AG09309 (cell line): ENCODE measurements around the gene SNCAIP.

Experiments
- DNase-seq: peaks from one replicate; pipeline ENCODE4 v3.0.0-alpha.2; 2010; ENCODE audit warnings: low read depth
- H3K4me3 ChIP-seq: 2 replicates; pipeline ENCODE4 v1.5.1; 2011; ENCODE audit warnings: mild to moderate bottlenecking, low read depth, low read length, moderate library complexity; ENCODE audit not compliant: control insufficient read depth
- CTCF ChIP-seq: IDR thresholded peaks from 2 replicates; pipeline ENCODE4 v1.5.1; 2011; ENCODE audit warnings: mild to moderate bottlenecking, low read depth, low read length, inconsistent platforms; ENCODE audit not compliant: insufficient read depth, control insufficient read depth; ENCODE audit errors: missing control alignments

SNCAIP gene

GRCh38 chr5:122312591-122313406 is 762 bp downstream of the SNCAIP start:
- no peak for DNase-seq
- TF ChIP-seq CTCF: no peak
- peak overlapping the region; percentile 55 for H3K4me3 ChIP-seq

- no peak overlapping the region for H3K4me3 ChIP-seq
- no peak for TF ChIP-seq CTCF
- no peak for DNase-seq
Measured at GRCh38 chr5:122314036-122314435, 2.0 kb downstream of the SNCAIP start.

- TF ChIP-seq CTCF: no peak
- DNase-seq: no peak
- no peak overlapping the region for H3K4me3 ChIP-seq
Measured at GRCh38 chr5:122315521-122315920, 3.5 kb downstream of the SNCAIP start.

GRCh38 chr5:122316656-122317055 is 4.6 kb downstream of the SNCAIP start:
- H3K4me3 ChIP-seq: no peak overlapping the region
- no peak for TF ChIP-seq CTCF
- no peak for DNase-seq

- TF ChIP-seq CTCF: no peak
- no peak overlapping the region for H3K4me3 ChIP-seq
- no peak for DNase-seq
Measured at GRCh38 chr5:122319897-122320296, 7.9 kb downstream of the SNCAIP start.

- H3K4me3 ChIP-seq: no peak overlapping the region
- no peak for DNase-seq
- TF ChIP-seq CTCF: no peak
Measured at GRCh38 chr5:122321921-122322320, 9.9 kb downstream of the SNCAIP start.
